Activated T-helper 1 cell treated with anti-CD3 and anti-CD28 coated beads, Interleukin-12 subunit alpha, Interleukin-12 subunit beta, Interleukin-2, Interleukin-4 antibody, amounts not matched to agents 30 ng/mL and 10 ng/mL and 1 ng/mL, durations not matched to agents 14 hours and 24 hours and 36 hours (primary cell): ENCODE results near the gene PLA2G6. TPM values are rescaled to one million over a fixed set of nuclear protein-coding genes. Genes with fewer than 3 reads are reported as not detected.

ENCODE experiments used
- DNase-seq: peaks from one replicate; pipeline ENCODE4 v3.0.0; 2021; ENCODE audit warnings: low spot score
- H3K27ac Mint-ChIP-seq: one replicate; pipeline ENCODE4 v1.8.0; 2021; ENCODE audit warnings: mild to moderate bottlenecking, mixed read lengths
- H3K27me3 Mint-ChIP-seq: one replicate; pipeline ENCODE4 v1.8.0; 2022; ENCODE audit warnings: mild to moderate bottlenecking, moderate library complexity, mixed read lengths; ENCODE audit not compliant: insufficient read depth
- H3K36me3 Mint-ChIP-seq: one replicate; pipeline ENCODE4 v1.8.0; 2021; ENCODE audit warnings: low read depth, mixed read lengths
- H3K4me1 Mint-ChIP-seq: one replicate; pipeline ENCODE4 v1.8.0; 2021; ENCODE audit warnings: low read depth, mixed read lengths
- H3K4me3 Mint-ChIP-seq: one replicate; pipeline ENCODE4 v1.8.0; 2021; ENCODE audit warnings: mild to moderate bottlenecking, moderate library complexity, mixed read lengths
- H3K9me3 Mint-ChIP-seq: one replicate; pipeline ENCODE4 v1.8.0; 2021; ENCODE audit warnings: mixed read lengths
- intact Hi-C: fragments of 100-400 bp; cut with micrococcal nuclease; formaldehyde crosslinking; loops from one replicate; pipeline ENCODE4 v1.15.1; 2024
- total RNA-seq: library from RNA; stranded (reverse); gene quantifications from 2 replicates; pipeline ENCODE4 v1.2.3, GENCODE V29; 2022

Gene PLA2G6
- total RNA-seq, 1 donor from 2014 or later, result 34.8 TPM

- H3K27ac Mint-ChIP-seq, result no peak overlapping the region
- no peaks in the 10 kb centered on the region for H3K27me3 Mint-ChIP-seq
- no peaks in the 10 kb centered on the region for H3K4me1 Mint-ChIP-seq
- no peak overlapping the region for H3K4me3 Mint-ChIP-seq
- no peak for DNase-seq
- intact Hi-C loops, result no loop called here
- no peaks in the 10 kb centered on the region for H3K9me3 Mint-ChIP-seq
- H3K36me3 Mint-ChIP-seq, result no peaks in the 10 kb centered on the region
Observed at GRCh38 chr22:38072322-38073149, 109.1 kb downstream of the PLA2G6 start.

GRCh38 chr22:38071421-38072321, 110.0 kb downstream of the PLA2G6 start:
- Mint-ChIP-seq H3K27ac (no peak overlapping the region), H3K4me3 (no peak overlapping the region), H3K9me3 (no peaks in the 10 kb centered on the region), H3K27me3 (no peaks in the 10 kb centered on the region), H3K4me1 (no peaks in the 10 kb centered on the region), H3K36me3 (no peaks in the 10 kb centered on the region)
- no peak for DNase-seq
- intact Hi-C loops, result no loop called here

DNA sequence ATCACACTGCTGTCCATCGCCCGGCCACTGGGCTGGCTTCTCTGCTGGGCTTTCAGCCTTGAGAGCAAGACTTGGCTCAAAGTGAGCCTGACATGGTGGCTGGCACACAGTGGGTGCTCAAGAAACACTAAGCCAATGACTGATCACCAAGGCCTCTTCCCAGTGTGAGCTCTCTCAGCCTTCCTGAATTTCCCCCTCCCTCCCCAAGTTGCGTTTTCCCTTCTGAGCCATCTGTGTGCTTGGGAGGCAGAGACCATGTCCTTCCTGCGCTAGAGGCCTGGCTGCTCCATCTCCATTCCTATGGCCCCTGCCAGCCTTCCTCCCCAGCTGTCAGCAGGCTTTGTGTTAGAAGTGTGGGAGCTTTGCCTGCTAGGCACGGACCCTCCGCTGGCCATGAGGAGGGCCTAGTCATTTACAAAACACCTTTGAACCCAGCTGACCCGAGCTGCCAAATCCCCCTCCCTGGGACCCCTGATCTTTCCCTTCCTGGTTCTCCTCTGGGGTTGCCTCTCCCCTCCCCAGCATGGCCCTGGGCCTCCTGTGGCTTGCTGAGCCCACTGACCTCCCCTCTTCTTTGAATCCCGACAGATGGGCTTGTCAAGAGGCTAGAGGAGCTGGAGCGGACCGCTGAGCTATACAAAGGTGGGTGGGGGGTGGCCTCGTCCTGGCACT, 111.2 kb downstream of the PLA2G6 start:
- Mint-ChIP-seq H3K36me3 (no peaks in the 10 kb centered on the region), H3K9me3 (no peaks in the 10 kb centered on the region), H3K4me3 (no peak overlapping the region), H3K4me1 (no peaks in the 10 kb centered on the region), H3K27ac (no peak overlapping the region), H3K27me3 (no peaks in the 10 kb centered on the region)
- no peak for DNase-seq
- intact Hi-C loops, result no loop called here

DNA sequence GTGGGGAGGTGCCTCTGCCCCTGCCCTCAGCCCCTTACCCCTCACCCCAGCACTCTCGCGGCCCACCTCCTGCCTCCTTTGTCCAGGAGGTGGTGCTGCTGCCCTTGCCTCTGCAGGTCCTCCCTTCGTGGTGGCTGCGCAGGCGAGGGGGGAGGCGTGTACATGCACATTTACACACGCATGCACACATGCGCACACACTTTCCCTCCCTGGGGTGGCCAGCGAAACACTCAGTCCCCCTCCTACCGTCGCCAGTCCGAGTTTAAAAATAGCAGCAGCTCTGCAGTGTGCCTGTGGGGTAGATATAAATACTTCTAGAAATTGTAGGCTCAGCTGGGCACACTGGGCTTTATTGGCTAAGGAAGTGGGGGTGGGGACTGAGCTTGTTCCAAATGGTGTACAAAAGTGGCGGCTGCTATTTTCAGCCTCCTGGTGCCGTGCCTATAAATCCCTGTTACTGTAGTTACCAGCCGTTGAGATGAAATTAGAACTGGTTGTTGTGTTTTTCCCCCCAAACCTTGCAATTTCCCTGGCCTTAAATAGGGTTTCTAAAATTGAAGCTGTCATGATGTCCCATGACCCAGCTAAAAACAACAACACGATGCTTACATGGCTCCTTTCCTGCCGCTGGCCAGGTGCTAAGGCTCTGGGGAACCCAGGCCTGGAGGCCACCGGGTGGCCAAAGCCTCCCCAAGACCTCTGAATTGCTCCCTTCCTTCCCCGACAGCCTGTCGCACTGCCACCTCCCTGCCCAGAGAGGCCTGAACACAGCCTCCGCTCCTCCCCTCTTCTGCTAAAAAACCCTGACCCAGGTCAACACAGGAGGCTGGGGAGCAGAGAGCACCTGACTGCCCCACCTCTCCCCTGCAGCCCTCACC, 112.0 kb downstream of the PLA2G6 start:
- H3K4me1 Mint-ChIP-seq, result no peaks in the 10 kb centered on the region
- no peak overlapping the region for H3K4me3 Mint-ChIP-seq
- DNase-seq, result no peak
- H3K9me3 Mint-ChIP-seq, result no peaks in the 10 kb centered on the region
- H3K36me3 Mint-ChIP-seq, result no peaks in the 10 kb centered on the region
- no peak overlapping the region for H3K27ac Mint-ChIP-seq
- intact Hi-C loops, result no loop called here
- H3K27me3 Mint-ChIP-seq, result no peaks in the 10 kb centered on the region

GRCh38 chr22:38068641-38069371, 112.8 kb downstream of the PLA2G6 start:
- Mint-ChIP-seq H3K36me3 (no peaks in the 10 kb centered on the region), H3K9me3 (no peaks in the 10 kb centered on the region), H3K27me3 (no peaks in the 10 kb centered on the region), H3K4me1 (no peaks in the 10 kb centered on the region), H3K4me3 (no peak overlapping the region), H3K27ac (no peak overlapping the region)
- DNase-seq, result no peak
- intact Hi-C loops, result no loop called here

GRCh38 chr22:38067761-38068360, 113.8 kb downstream of the PLA2G6 start:
- Mint-ChIP-seq H3K4me1 (no peaks in the 10 kb centered on the region), H3K27ac (no peak overlapping the region), H3K4me3 (no peak overlapping the region), H3K27me3 (no peaks in the 10 kb centered on the region), H3K36me3 (no peaks in the 10 kb centered on the region), H3K9me3 (no peaks in the 10 kb centered on the region)
- no peak for DNase-seq
- intact Hi-C loops, result no loop called here

DNA sequence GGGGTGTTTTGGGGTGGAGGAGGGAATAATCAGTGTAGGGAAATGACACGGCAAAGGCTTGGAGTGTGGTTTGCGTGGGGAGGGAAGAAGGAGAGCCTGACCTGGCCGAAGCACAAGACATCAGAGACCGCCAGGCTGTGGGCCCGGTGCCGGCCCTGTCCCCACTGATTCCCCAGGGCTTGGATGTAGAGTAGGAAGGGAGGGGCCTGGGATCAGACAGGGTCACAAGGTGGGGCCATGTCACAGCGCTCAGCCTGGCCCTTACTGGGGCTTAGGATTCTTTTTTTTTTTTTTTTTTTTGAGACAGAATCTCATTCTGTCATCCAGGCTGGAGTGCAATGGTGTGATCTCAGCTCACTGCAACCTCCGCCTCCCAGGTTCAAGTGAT, 114.6 kb downstream of the PLA2G6 start:
- intact Hi-C loops, result no loop called here
- Mint-ChIP-seq H3K4me3 (no peak overlapping the region), H3K4me1 (no peaks in the 10 kb centered on the region), H3K36me3 (peaks cover 3% of the 10 kb centered on the region), H3K9me3 (no peaks in the 10 kb centered on the region), H3K27me3 (no peaks in the 10 kb centered on the region), H3K27ac (no peak overlapping the region)
- DNase-seq, result no peak

GRCh38 chr22:38066381-38067027, 115.1 kb downstream of the PLA2G6 start:
- Mint-ChIP-seq H3K27me3 (no peaks in the 10 kb centered on the region), H3K4me1 (no peaks in the 10 kb centered on the region), H3K9me3 (no peaks in the 10 kb centered on the region), H3K27ac (no peak overlapping the region), H3K36me3 (peaks cover 5% of the 10 kb centered on the region), H3K4me3 (no peak overlapping the region)
- no peak for DNase-seq
- intact Hi-C loops, result no loop called here

GRCh38 chr22:38065539-38065938, 116.1 kb downstream of the PLA2G6 start:
- H3K9me3 Mint-ChIP-seq, result no peaks in the 10 kb centered on the region
- intact Hi-C loops, result no loop called here
- H3K36me3 Mint-ChIP-seq, result peaks cover 5% of the 10 kb centered on the region
- no peak overlapping the region for H3K4me3 Mint-ChIP-seq
- no peak overlapping the region for H3K27ac Mint-ChIP-seq
- no peaks in the 10 kb centered on the region for H3K27me3 Mint-ChIP-seq
- no peaks in the 10 kb centered on the region for H3K4me1 Mint-ChIP-seq
- no peak for DNase-seq

DNA sequence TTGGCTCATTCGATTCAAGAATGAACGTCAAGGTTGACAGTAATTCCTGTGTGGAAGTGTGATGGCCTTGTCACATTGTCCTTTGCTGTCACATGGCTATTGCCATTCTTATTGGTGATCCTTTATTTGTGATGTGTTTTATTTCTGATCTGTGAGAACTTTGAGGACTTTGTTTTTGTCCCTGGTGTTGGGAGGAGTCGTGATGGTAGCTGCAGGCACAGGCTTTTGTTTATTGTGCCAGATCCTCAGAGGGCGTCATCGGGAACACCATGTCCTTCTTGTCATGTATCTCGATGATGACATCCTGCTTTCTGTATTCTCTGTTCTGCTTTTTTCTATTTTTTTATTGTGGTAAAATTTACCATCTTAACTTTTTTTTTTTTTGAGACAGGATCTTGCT, 118.8 kb downstream of the PLA2G6 start:
- peaks cover 4% of the 10 kb centered on the region for H3K4me1 Mint-ChIP-seq
- no peaks in the 10 kb centered on the region for H3K9me3 Mint-ChIP-seq
- peaks cover 9% of the 10 kb centered on the region for H3K36me3 Mint-ChIP-seq
- intact Hi-C loops, result no loop called here
- H3K4me3 Mint-ChIP-seq, result no peak overlapping the region
- no peak for DNase-seq
- no peaks in the 10 kb centered on the region for H3K27me3 Mint-ChIP-seq
- no peak overlapping the region for H3K27ac Mint-ChIP-seq
